Measurements from ENCODE around the gene CLDN6.

GRCh38 chr16:3023415-3023668 lies 5.4 kb upstream of the CLDN6 start:
- TF ChIP-seq CTCF (conservative IDR thresholded peaks at IDR 0.05 in 1 of 2, IDR thresholded peaks at IDR 0.05 in 1 of 2; ENCODE audit: extremely low read depth in 1 of 2, insufficient read depth in 1 of 2, low read depth in 1 of 2, low read length in 2 of 2) (no peak), EZH2 (IDR thresholded peaks at IDR 0.05; ENCODE audit: borderline replicate concordance, low read length) (no peak)

Data from mammary epithelial cell (primary cell).